Astrocyte (in vitro differentiated cells and primary cell): Measurements from ENCODE around the gene COMT. TPM values are rescaled to one million over a fixed set of nuclear protein-coding genes. Genes with fewer than 3 reads are reported as not detected.
A peak's percentile ranks its signal among the peaks of the same experiment; 100 is the strongest.

ENCODE experiments used
- DNase-seq: peaks from one replicate; pipeline ENCODE4 v3.0.0-alpha.2; 2010; ENCODE audit warnings: low read depth
- FAIRE-seq: peaks from 2 replicates; lab custom pipeline; 2011; peaks lifted over from hg19 to GRCh38; lab: Jason Lieb, UNC
- H2AFZ ChIP-seq: 2 replicates; pipeline ENCODE4 v1.6.0; 2012; ENCODE audit warnings: low read depth, low read length, inconsistent platforms
- H3K27ac ChIP-seq: 2 replicates; pipeline ENCODE4 v1.5.1; 2011; ENCODE audit warnings: low read depth, low read length, inconsistent platforms
- H3K27me3 ChIP-seq: 2 replicates; pipeline ENCODE4 v1.6.0; 2011; ENCODE audit warnings: low read length, inconsistent platforms; ENCODE audit not compliant: insufficient read depth
- H3K36me3 ChIP-seq: 2 replicates; pipeline ENCODE4 v1.5.1; 2011; ENCODE audit warnings: low read length, inconsistent platforms; ENCODE audit not compliant: insufficient read depth
- H3K4me1 ChIP-seq: 2 replicates; pipeline ENCODE4 v1.5.1; 2011; ENCODE audit warnings: low read length, inconsistent platforms; ENCODE audit not compliant: insufficient read depth
- H3K4me2 ChIP-seq: 2 replicates; pipeline ENCODE4 v1.6.0; 2012; ENCODE audit warnings: low read length, inconsistent platforms
- H3K4me3 ChIP-seq: 2 replicates; pipeline ENCODE4 v1.5.1; 2011; ENCODE audit warnings: low read depth, mild to moderate bottlenecking, low read length, inconsistent platforms; ENCODE audit not compliant: insufficient read depth
- H3K79me2 ChIP-seq: 2 replicates; pipeline ENCODE4 v1.6.0; 2012; ENCODE audit warnings: mild to moderate bottlenecking, low read length, inconsistent platforms; ENCODE audit not compliant: insufficient read depth
- H3K9ac ChIP-seq: 2 replicates; pipeline ENCODE4 v1.6.0; 2012; ENCODE audit warnings: mild to moderate bottlenecking, low read length, inconsistent platforms
- H3K9me3 ChIP-seq: 2 replicates; pipeline ENCODE4 v1.5.1; 2012; ENCODE audit warnings: low read depth, mild to moderate bottlenecking, low read length, inconsistent platforms; ENCODE audit not compliant: insufficient read depth
- H4K20me1 ChIP-seq: 2 replicates; pipeline ENCODE4 v1.6.0; 2012; ENCODE audit warnings: low read length, inconsistent platforms; ENCODE audit not compliant: insufficient read depth
- H3K27ac Mint-ChIP-seq: one replicate; pipeline ENCODE4 v1.8.0; 2021; ENCODE audit warnings: mild to moderate bottlenecking, mixed read lengths; ENCODE audit not compliant: unreplicated experiment
- H3K27me3 Mint-ChIP-seq: one replicate; pipeline ENCODE4 v1.8.0; 2021; ENCODE audit warnings: low read depth, mixed read lengths; ENCODE audit not compliant: unreplicated experiment
- H3K36me3 Mint-ChIP-seq: one replicate; pipeline ENCODE4 v1.8.0; 2021; ENCODE audit warnings: low read depth, mixed read lengths; ENCODE audit not compliant: unreplicated experiment
- H3K4me1 Mint-ChIP-seq: one replicate; pipeline ENCODE4 v1.8.0; 2021; ENCODE audit warnings: low read depth, mixed read lengths; ENCODE audit not compliant: unreplicated experiment
- H3K4me3 Mint-ChIP-seq: one replicate; pipeline ENCODE4 v1.8.0; 2021; ENCODE audit warnings: mild to moderate bottlenecking, moderate library complexity, mixed read lengths; ENCODE audit not compliant: unreplicated experiment
- H3K9me3 Mint-ChIP-seq: one replicate; pipeline ENCODE4 v1.8.0; 2021; ENCODE audit warnings: mild to moderate bottlenecking, mixed read lengths; ENCODE audit not compliant: unreplicated experiment
- EZH2 ChIP-seq: IDR thresholded peaks from 2 replicates; pipeline ENCODE4 v1.6.1; 2012; ENCODE audit warnings: mild to moderate bottlenecking, low read length, inconsistent platforms; ENCODE audit not compliant: insufficient read depth
- total RNA-seq: library from RNA; stranded (reverse); gene quantifications from 2 replicates; pipeline ENCODE4 v1.2.1, GENCODE V29; 2021
- TF ChIP-seq, protein P1 (sequence below): IDR thresholded peaks from 2 replicates; pipeline ENCODE4 v1.5.1; 2011; ENCODE audit warnings: low read depth, mild to moderate bottlenecking, inconsistent platforms, low read length, moderate library complexity; ENCODE audit not compliant: insufficient read depth

Gene COMT
- total RNA-seq, 1 donor from 2014 or later, result 116 TPM

- Histone ChIP-seq H3K79me2 (no peaks in the 10 kb centered on the region), H3K4me2 (no peak overlapping the region), H3K4me1 (peaks cover 17% of the 10 kb centered on the region), H3K27me3 (no peaks in the 10 kb centered on the region), H3K9me3 (no peaks in the 10 kb centered on the region), H3K4me3 (no peak overlapping the region), H3K27ac (no peak overlapping the region), H4K20me1 (peaks cover 60% of the 10 kb centered on the region), H3K9ac (no peak overlapping the region), H2AFZ (no peak overlapping the region), H3K36me3 (peaks cover 5% of the 10 kb centered on the region)
- Mint-ChIP-seq H3K4me3 (no peak overlapping the region), H3K9me3 (no peaks in the 10 kb centered on the region), H3K36me3 (peaks cover 8% of the 10 kb centered on the region), H3K4me1 (peaks cover 8% of the 10 kb centered on the region), H3K27ac (no peak overlapping the region), H3K27me3 (no peaks in the 10 kb centered on the region)
- FAIRE-seq (no peak), DNase-seq (no peak)
- TF ChIP-seq, protein P1, sequence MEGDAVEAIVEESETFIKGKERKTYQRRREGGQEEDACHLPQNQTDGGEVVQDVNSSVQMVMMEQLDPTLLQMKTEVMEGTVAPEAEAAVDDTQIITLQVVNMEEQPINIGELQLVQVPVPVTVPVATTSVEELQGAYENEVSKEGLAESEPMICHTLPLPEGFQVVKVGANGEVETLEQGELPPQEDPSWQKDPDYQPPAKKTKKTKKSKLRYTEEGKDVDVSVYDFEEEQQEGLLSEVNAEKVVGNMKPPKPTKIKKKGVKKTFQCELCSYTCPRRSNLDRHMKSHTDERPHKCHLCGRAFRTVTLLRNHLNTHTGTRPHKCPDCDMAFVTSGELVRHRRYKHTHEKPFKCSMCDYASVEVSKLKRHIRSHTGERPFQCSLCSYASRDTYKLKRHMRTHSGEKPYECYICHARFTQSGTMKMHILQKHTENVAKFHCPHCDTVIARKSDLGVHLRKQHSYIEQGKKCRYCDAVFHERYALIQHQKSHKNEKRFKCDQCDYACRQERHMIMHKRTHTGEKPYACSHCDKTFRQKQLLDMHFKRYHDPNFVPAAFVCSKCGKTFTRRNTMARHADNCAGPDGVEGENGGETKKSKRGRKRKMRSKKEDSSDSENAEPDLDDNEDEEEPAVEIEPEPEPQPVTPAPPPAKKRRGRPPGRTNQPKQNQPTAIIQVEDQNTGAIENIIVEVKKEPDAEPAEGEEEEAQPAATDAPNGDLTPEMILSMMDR, result no peak
- TF ChIP-seq EZH2, result no peak
Observed at GRCh38 chr22:19964701-19965386, 23.3 kb downstream of the COMT start.

DNA sequence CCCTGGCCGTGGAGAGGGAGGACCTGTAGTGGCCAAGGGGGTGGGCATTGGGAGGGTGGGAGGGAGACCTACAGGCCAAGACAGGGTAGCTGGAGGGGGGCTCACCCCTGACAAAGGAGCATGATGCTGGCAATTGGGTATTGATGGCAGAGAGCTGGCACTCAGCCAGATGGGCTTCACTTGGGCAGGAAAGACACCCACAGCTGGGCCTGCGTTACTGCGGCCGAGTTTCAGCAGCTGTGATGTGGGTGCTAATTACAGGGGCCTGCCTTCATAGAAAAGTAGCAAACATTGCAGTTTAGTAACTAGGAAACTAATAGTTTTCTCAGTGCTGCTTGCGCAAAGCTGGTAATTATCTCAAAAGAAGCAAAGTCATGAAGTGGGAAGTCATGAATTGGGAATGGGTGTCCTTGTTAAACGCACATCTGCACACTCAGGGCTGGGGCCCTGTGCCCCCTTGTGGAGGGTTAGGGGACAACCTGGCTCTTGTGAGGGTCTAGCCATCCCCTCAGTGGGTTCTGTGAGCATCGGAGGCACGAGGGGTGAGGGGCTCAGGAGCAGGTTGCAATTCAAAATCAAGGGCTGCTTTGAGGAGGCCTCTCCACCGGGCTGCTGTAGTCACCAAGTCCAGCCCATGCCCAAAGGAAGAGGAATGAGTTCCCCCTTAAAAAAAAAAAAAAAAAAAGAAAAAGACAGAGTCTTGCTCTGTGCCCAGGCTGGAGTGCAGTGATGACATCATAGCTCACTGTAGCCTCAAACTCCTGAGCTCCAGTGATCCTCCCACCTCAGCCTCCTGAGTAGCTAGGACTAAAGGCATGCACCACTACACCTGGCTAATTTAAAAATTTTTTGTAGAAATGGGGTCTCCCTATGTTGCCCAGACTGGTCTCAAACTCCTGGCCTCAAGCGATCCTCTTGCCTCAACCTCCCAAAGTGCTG, 24.5 kb downstream of the COMT start:
- peaks cover 4% of the 10 kb centered on the region for H3K4me1 Mint-ChIP-seq
- peaks cover 17% of the 10 kb centered on the region for H3K4me1 ChIP-seq
- no peak for DNase-seq
- peaks cover 5% of the 10 kb centered on the region for H3K36me3 ChIP-seq
- no peaks in the 10 kb centered on the region for H3K27me3 ChIP-seq
- no peaks in the 10 kb centered on the region for H3K9me3 Mint-ChIP-seq
- H2AFZ ChIP-seq, result no peak overlapping the region
- FAIRE-seq, result no peak
- H3K9ac ChIP-seq, result no peak overlapping the region
- no peak overlapping the region for H3K27ac Mint-ChIP-seq
- H3K36me3 Mint-ChIP-seq, result peaks cover 8% of the 10 kb centered on the region
- no peaks in the 10 kb centered on the region for H3K27me3 Mint-ChIP-seq
- H3K4me3 ChIP-seq, result no peak overlapping the region
- no peaks in the 10 kb centered on the region for H3K9me3 ChIP-seq
- no peak overlapping the region for H3K4me3 Mint-ChIP-seq
- H3K27ac ChIP-seq, result no peak overlapping the region
- H3K4me2 ChIP-seq, result no peak overlapping the region
- TF ChIP-seq EZH2, result no peak
- TF ChIP-seq, protein P1, result peak; percentile 42
- no peaks in the 10 kb centered on the region for H3K79me2 ChIP-seq
- peaks cover 61% of the 10 kb centered on the region for H4K20me1 ChIP-seq
